ENCODE data around the gene NR1H4. TPM values are rescaled to one million over a fixed set of nuclear protein-coding genes. Genes with fewer than 3 reads are reported as not detected.
"Not testable (repeated sequence)": the region's sequence is repeated elsewhere in the genome, so short reads cannot be mapped to it uniquely, and the experiment has no call there.

NR1H4 gene
- total RNA-seq (2022) (not detected in 2 replicates), Bru-seq, nascent RNA (percentile 9 among the genes with signal in this experiment), BruChase-seq, experiment 1, labeled RNA remaining after a 2-hour chase (percentile 13 among the genes with signal in this experiment), BruChase-seq, experiment 2, labeled RNA remaining after a 6-hour chase (percentile 11 among the genes with signal in this experiment)
- long read RNA-seq = 0 reads

- no peak within 1 kb of the TSS for H3K4me3 ChIP-seq (ENCODE audit: low read depth, low read length)
- no peaks in the 10 kb centered on the region for H3K27me3 ChIP-seq (replicated peaks; ENCODE audit: control insufficient read depth, insufficient read depth, low read length)
- no peaks in the 10 kb centered on the region for H3K4me1 ChIP-seq
- H3K36me3 ChIP-seq (ENCODE audit: control insufficient read depth, insufficient read depth, low read length) = no peaks in the 10 kb centered on the region
- no peaks in the 10 kb centered on the region for H3K9me3 ChIP-seq
- H3K27ac Mint-ChIP-seq (ENCODE audit: unreplicated experiment) = no peak within 1 kb of the TSS
- no peak within 1 kb of the TSS for H3K4me3 Mint-ChIP-seq (ENCODE audit: unreplicated experiment)
- ChIA-PET CTCF (no interaction called here), POLR2A (no interaction called here)
- BruUV-seq (replicated peaks) = no TSS peak
- H3K9me3 Mint-ChIP-seq (ENCODE audit: unreplicated experiment) = peaks cover 6% of the 10 kb centered on the region
- H3K36me3 Mint-ChIP-seq (ENCODE audit: insufficient read depth, unreplicated experiment) = no peaks in the 10 kb centered on the region
- no peak for TF ChIP-seq CTCF (IDR thresholded peaks at IDR 0.05; ENCODE audit: insufficient read depth in 1 of 2, low read depth in 1 of 2, low read length in 1 of 2, severe bottlenecking in 1 of 2, unreplicated experiment in 1 of 2)
- DNase-seq = no peak
- H3K4me1 Mint-ChIP-seq (ENCODE audit: low read depth, unreplicated experiment) = no peaks in the 10 kb centered on the region
- peaks cover 9% of the 10 kb centered on the region for H3K27me3 Mint-ChIP-seq (ENCODE audit: insufficient read depth, unreplicated experiment)
- intact Hi-C loops (cut with micrococcal nuclease; ENCODE audit: unreplicated experiment) = no loop called here
Observed at GRCh38 chr12:100473716-100474150, at the start of gene NR1H4. NR1H4 (plus strand) TSS chr12:100473866; CDS start chr12:100493324, 19,458 bp downstream.

- TF ChIP-seq CTCF (IDR thresholded peaks at IDR 0.05; ENCODE audit: insufficient read depth in 1 of 2, low read depth in 1 of 2, low read length in 1 of 2, severe bottlenecking in 1 of 2, unreplicated experiment in 1 of 2) = no peak
- H3K4me3 ChIP-seq (ENCODE audit: low read depth, low read length) = no peak overlapping the region
- POLR2A ChIA-PET = no interaction called here
- intact Hi-C loops (cut with micrococcal nuclease; ENCODE audit: unreplicated experiment) = no loop called here
- H3K4me1 Mint-ChIP-seq (ENCODE audit: low read depth, unreplicated experiment) = no peaks in the 10 kb centered on the region
- no TSS peak for BruUV-seq (replicated peaks)
- CTCF ChIA-PET = no interaction called here
- H3K27ac Mint-ChIP-seq (ENCODE audit: unreplicated experiment) = no peak overlapping the region
- H3K9me3 Mint-ChIP-seq (ENCODE audit: unreplicated experiment) = peaks cover 21% of the 10 kb centered on the region
- H3K36me3 ChIP-seq (ENCODE audit: control insufficient read depth, insufficient read depth, low read length) = no peaks in the 10 kb centered on the region
- H3K27me3 ChIP-seq (replicated peaks; ENCODE audit: control insufficient read depth, insufficient read depth, low read length) = no peaks in the 10 kb centered on the region
- H3K9me3 ChIP-seq = no peaks in the 10 kb centered on the region
- no peak for DNase-seq
- H3K27me3 Mint-ChIP-seq (ENCODE audit: insufficient read depth, unreplicated experiment) = no peaks in the 10 kb centered on the region
- no peak overlapping the region for H3K4me3 Mint-ChIP-seq (ENCODE audit: unreplicated experiment)
- no peaks in the 10 kb centered on the region for H3K4me1 ChIP-seq
- no peaks in the 10 kb centered on the region for H3K36me3 Mint-ChIP-seq (ENCODE audit: insufficient read depth, unreplicated experiment)
Observed at GRCh38 chr12:100426145-100426544, 47.5 kb upstream of the NR1H4 start.

- ChIA-PET CTCF (no interaction called here), POLR2A (no interaction called here)
- Mint-ChIP-seq H3K27me3 (ENCODE audit: insufficient read depth, unreplicated experiment) (no peaks in the 10 kb centered on the region), H3K4me1 (ENCODE audit: low read depth, unreplicated experiment) (no peaks in the 10 kb centered on the region), H3K4me3 (ENCODE audit: unreplicated experiment) (no peak overlapping the region), H3K27ac (ENCODE audit: unreplicated experiment) (no peak overlapping the region), H3K36me3 (ENCODE audit: insufficient read depth, unreplicated experiment) (no peaks in the 10 kb centered on the region), H3K9me3 (ENCODE audit: unreplicated experiment) (peaks cover 21% of the 10 kb centered on the region)
- Histone ChIP-seq H3K4me1 (no peaks in the 10 kb centered on the region), H3K9me3 (no peaks in the 10 kb centered on the region), H3K4me3 (ENCODE audit: low read depth, low read length) (no peak overlapping the region), H3K27me3 (replicated peaks; ENCODE audit: control insufficient read depth, insufficient read depth, low read length) (no peaks in the 10 kb centered on the region), H3K36me3 (ENCODE audit: control insufficient read depth, insufficient read depth, low read length) (no peaks in the 10 kb centered on the region)
- intact Hi-C loops (cut with micrococcal nuclease; ENCODE audit: unreplicated experiment) = no loop called here
- TF ChIP-seq CTCF (IDR thresholded peaks at IDR 0.05; ENCODE audit: insufficient read depth in 1 of 2, low read depth in 1 of 2, low read length in 1 of 2, severe bottlenecking in 1 of 2, unreplicated experiment in 1 of 2) = no peak
- no peak for DNase-seq
- no TSS peak for BruUV-seq (replicated peaks)
Observed at GRCh38 chr12:100427078-100427477, 46.6 kb upstream of the NR1H4 start.

- H3K36me3 ChIP-seq (ENCODE audit: control insufficient read depth, insufficient read depth, low read length); H3K36me3 Mint-ChIP-seq (ENCODE audit: insufficient read depth, unreplicated experiment); intact Hi-C loops (cut with micrococcal nuclease; ENCODE audit: unreplicated experiment); DNase-seq; H3K4me1 Mint-ChIP-seq (ENCODE audit: low read depth, unreplicated experiment); H3K9me3 ChIP-seq; CTCF ChIA-PET; POLR2A ChIA-PET; H3K27ac Mint-ChIP-seq (ENCODE audit: unreplicated experiment); H3K4me3 ChIP-seq (ENCODE audit: low read depth, low read length); H3K27me3 Mint-ChIP-seq (ENCODE audit: insufficient read depth, unreplicated experiment); BruUV-seq (replicated peaks); H3K4me3 Mint-ChIP-seq (ENCODE audit: unreplicated experiment); H3K4me1 ChIP-seq; H3K27me3 ChIP-seq (replicated peaks; ENCODE audit: control insufficient read depth, insufficient read depth, low read length): not testable (repeated sequence)
- H3K9me3 Mint-ChIP-seq (ENCODE audit: unreplicated experiment) = peaks cover 10% of the 10 kb centered on the region
Observed at GRCh38 chr12:100430251-100430650, 43.4 kb upstream of the NR1H4 start.

Data from Caco-2 (cell line).